CD4-positive, alpha-beta T cell treated with Interleukin-2 at 100 ng/mL for 4 hours (primary cell): ENCODE measurements around the gene CGREF1.

Experiments used
- DNase-seq: peaks from one replicate; pipeline ENCODE4 v3.0.0-alpha.2; 2020; ENCODE audit warnings: low spot score

CGREF1 gene

DNA sequence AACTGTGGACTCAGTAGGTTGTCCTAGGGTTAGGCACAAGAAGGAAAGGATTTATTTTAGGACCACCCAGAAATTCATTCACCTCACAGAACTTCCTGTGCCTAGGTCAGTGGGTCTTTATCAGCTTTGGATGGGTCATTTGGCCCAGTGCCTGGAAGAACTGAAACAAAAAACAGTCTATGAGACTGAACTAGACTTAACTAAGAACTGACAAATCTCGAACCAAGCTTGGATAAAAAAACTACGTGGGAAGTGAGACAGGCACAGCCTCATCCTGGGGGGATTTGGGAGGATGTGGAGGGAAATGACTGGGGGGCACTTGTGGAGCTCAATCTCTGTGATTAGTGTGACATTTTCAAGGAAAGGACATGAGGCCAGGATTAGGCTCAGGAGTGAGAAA, 45.1 kb downstream of the CGREF1 start:
- DNase-seq, result no peak

DNA sequence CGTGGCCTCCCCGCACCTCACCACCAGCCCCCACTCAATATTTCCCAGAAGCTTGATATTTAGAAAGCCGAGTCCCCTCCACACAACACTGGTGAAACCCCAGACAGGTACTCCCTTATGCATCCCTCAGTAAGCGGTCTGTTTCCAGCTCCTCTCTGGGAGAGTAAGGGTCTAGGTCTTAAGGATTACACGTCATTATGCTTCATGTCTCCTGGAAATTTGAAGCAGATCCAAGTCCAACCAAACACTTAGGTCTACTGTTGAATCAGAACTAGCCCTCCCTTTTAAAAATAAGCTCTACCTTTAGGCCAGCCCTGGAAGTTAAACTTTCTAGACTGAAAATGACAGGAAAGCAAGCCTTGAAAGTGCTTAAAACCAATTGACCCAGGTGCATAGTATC, 46.0 kb downstream of the CGREF1 start:
- DNase-seq, result no peak

DNA sequence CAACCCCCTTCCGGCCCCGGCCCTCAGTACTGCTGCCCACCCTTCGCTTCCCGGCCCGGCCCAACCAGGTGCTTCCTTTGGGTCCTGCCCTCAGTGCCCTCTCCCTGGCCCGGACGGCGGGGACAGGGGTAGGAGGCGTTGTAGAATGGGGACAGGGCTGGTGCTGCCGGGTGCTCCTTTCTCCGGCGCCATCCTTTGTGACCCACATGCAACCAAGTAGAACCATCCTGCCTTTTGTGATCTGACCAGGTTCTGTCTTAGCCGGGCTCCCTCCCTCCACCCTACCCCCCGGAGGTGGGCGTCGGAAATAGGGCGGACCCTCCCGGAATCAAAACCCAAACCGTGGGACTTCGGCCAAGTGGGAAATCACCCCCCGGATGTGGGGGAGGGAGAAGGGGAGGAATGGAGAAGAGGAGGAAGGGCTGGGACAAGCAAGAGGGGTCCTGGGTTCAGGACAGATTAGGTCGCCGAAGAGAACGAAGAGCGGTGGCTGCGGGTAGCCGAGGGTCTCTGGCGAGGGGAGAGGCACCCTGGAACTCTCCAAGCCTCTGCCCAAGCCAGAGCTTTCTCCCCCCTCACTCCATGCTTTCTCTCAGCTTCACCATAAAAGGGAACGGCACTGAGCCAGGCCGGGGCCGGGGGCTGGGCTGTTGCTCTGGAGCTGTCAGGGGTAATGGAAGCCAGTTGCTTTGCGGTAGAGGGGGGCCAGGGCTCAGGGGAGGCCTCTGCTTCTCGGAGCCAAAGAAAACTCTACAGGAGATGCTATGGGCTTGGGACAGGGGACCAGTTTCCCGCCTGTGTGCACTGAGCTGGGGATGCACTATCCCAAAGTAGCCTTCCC, 46.7 kb downstream of the CGREF1 start:
- peak; percentile 13 for DNase-seq

DNA sequence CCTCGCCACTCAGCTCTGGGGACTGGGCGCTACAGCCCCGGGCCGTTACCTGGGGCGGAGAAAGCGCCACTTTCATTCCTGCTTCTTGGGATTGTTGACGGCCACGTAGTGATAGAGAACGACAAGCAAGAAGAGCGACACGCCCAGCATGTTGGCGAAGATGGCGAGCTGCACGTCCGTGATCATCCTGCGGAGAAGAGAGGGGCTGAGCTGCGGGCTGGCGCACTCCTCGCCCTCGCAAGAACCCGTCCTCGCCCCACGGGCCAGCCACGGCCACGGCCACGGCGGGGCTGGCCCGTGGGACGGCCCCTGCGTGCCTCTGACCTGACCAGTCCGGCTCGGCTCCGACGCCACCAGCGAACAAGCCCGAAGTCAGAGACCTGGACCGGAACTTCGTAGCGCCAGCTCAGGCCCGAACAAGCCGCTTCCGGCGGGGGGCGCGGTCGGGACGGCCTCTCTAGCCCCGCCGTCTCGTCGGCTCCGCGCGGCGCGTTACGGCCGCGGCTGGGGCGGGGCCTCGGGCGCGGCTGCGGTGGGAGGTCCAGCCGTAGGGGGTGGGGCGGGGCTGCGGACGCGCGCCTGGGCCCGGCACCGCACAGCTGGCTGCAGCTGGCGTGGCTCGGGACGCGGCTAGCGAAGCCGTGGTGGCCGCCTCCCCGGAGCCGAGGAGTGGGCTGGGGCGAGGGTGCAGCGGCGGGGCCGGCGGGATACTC, 47.5 kb downstream of the CGREF1 start, which contains the start of gene OST4:
TSS of gene OST4 (minus strand) at position 378 of the 713 bp plus-strand sequence.
- peak; percentile 90 for DNase-seq

DNA sequence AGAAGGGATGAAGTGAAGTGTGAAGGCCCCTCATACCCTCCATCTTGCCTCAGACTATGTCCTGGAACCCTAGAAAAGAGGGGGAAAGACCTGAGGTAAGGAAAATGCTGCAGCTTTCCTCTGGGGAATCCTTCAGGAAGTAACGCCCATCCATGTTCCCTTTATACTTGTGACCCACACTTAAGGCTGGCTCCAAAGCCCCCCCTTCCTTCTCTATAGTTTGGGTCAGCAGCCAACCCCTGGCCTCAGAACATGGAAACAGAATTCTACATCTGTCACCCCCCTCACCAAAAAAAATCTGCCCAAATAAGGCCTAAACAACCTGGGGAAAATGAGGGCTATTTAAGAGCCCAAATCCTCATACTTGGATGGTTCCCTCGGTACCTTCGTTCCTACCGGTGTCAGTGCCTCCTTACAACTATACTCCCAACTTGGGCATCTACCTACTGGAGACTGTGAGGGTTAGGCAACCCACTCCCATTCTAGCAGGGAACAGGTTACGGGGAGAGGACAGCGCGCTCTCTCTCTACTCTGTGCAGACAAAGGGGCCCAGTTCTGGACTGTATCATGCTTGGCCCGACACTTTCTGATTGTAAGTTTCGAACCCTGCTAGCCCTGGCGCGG, 48.2 kb downstream of the CGREF1 start:
- no peak for DNase-seq

DNA sequence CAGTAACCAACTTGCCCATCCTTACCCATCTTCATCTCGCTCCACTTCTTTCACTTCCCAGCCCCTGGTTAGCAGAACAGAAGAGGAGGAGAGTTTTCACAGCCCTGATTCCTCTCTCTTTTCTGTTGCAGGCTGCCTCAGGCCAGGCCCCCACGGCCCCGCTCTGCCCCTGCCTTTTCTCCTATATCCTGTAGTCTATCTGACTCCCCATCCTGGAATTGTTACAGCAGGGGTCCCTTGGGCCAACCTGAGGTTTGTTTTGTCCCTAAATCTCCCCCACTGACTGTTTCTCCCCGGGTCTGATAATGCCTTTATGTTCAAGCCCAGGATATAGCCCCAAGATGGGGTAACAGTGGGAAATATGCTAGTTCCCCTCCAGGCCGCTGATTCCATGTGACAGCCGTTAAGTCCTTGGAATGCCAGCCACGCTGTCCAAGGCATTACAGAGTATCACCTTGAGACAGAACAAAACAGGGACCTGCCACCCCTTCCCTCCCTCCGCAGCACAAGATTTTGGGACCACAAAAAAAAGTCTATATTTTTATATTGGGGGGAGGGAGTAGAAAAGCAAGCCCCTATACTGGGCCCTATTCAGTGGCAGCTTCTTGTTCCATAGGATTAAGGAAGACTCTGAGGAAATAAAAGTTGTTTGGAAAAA, 48.8 kb downstream of the CGREF1 start:
- DNase-seq, result no peak

DNA sequence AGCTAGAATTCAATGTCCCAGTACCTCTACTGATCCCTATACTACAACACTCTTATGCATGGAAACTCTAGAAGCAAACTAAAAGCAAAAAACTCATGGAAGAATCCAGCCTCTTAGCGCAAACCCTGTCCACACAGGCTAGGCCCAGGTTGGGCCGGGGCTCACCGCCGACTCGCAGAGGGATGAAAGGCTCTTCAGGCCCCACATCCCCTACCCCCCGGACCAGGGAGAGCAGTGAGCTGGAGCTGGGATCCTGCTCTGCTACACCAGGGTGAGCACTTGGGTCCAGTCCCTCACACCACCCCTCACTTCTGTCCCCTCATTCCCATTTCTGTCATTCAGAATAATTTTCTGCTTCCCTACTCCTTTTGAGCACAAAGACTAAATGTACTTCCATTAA, 49.5 kb downstream of the CGREF1 start:
- DNase-seq, result no peak

DNA sequence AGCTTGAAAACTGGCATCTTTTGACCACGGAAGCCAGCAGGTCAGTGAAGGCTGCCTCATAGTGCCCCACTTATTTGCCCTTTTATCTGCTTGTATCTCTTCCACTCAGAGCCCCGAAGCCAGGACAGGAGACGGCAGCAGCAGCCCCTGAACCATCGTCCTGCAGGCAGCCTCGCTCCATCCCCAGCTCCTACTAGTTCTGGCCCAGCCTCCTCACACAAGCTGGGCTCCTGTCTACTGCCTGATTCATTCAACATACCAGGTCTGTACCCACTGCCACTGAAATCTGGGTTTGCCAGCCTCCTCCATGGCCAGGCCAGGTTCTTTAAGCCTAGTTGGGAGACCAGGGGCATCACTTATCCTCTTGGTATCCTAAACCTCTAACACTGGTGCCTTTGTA, 51.5 kb downstream of the CGREF1 start:
- no peak for DNase-seq

DNA sequence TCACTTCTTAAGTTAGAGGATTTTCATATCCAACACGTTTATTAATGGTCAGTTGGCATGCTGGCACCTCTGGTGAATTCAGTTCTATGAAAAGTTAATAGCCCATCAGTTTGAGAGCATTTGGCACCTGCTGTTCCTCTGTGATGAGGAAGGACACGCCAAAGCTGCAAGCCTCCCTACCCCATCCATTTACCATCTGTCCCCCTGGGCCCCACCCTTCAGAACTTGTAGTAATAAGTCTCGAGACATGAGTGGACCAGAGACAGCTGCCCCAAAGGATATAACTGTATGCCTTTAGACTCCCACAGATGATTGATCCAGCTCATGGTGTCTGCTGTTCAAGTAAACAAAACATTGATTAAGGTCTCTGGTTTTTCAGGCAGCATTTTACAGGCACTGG, 53.8 kb downstream of the CGREF1 start:
- DNase-seq, result no peak

DNA sequence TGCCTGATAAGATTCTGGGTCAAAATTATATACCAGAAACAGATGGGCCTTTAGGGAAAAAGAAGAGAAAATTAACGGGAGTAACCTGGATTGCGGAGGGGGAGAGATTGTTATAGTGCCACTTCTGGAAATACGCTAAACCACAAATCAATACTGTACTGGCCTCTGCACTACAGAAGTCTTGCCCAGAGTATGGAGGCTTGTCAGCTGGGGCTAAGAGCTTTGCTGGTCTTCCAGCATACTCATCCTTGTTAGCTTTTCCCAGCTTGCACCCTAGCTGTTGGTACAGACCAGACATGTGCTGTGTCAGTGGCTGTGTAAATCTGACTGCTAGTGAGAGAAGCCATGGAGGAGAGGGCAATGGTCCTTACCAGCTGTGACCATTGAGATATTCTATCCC, 58.6 kb downstream of the CGREF1 start:
- no peak for DNase-seq

DNA sequence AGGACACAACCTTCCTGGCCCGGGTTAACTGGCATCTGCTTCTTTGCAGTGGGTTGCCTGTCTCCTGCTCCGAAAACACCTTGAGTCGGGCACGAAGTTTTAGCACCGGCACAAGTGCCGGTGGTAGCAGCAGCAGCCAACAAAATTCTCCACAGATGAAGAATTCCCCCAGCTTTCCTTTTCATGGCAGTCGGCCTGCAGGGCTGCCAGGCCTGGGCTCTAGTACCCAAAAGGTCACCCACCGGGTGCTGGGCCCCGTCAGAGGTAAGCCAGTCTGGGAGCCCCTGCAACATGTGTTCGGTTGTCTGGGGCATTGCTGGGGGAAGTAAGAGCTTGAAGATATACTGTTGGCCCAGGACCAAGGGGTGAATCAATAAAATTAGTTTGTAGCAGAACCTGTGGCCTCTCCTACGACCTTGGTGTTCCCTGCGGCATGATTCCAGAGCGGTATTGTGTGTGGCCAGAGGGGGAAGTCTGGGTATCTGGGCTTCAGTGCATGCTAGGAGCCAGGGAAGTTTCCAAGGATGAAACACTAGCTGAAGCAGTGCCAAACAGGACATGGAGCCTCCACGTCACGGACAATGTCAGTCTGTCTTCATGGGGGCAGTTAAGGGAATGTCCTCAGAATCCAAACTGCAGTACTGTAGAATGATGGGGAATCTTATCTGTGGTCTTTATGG, 59.6 kb downstream of the CGREF1 start:
- no peak for DNase-seq

DNA sequence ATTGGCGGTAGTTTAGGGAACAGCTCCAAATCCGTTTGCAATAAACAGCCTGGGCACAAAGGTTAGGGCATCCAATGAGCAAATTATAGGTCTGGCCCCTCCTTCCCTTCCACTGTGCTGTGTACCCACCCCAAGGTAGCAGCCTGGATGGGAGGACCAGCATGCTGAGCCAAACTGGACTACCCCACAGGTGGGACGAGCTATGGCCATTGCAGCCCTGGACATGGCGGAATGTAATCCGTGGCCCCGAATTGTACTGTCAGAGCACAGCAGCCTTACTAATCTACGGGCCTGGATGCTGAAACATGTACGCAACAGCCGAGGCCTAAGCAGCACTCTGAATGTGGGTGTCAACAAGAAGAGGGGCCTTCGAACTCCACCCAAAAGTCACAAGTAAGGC, 60.7 kb downstream of the CGREF1 start:
- no peak for DNase-seq

DNA sequence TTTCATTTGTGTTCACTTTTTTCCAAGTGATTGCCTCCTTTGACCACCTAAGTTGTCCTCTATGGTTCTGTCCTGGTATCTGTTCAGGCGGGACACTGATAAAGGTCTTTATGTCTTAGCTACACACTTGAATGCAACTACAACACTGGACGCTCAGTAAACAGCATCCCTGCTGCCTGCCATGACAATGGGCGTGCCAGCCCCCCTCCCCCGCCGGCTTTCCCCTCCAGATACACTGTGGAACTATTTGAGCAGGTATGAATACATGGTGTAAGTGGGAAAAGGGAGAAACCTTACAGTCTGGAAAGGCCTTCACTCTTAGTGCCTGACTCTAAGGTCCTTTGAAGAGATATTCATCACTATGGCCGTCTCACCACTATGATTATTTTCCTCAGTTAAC, 61.7 kb downstream of the CGREF1 start:
- DNase-seq, result no peak

DNA sequence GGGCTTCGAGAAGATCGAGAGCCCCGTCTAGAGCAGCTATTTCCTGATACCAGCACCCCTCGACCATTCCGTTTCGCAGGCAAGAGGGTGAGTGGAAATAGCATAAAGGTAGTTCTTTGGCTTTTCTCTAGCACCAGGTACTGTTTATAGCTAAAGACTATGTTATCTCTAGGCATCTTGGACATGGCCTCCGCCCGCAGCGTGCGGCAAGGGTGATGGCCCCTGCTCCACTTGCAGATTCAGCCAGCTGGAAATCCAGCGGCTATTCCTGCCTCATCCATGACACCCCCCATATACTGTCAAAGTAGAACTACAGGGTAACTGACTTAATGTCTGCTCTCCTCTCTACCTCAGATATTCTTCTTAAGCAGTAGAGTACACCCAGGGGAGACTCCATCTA, 64.2 kb downstream of the CGREF1 start:
- no peak for DNase-seq

DNA sequence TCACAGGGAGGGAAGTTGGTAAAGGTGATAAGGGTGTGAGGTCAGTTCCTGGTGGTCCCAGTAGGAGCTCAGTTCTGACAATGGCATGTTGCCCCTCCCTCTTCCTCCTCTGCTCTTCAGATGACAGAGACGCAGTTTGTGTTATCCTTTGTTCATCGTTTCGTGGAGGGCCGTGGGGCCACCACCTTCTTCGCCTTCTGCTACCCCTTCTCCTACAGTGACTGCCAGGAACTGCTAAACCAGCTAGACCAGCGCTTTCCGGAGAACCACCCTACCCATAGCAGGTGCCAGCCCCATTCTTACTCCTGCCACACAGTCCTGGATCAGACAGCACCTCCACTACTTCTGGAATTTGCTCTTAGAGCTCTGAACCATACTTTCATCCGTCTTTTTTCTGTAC, 65.2 kb downstream of the CGREF1 start:
- no peak for DNase-seq

DNA sequence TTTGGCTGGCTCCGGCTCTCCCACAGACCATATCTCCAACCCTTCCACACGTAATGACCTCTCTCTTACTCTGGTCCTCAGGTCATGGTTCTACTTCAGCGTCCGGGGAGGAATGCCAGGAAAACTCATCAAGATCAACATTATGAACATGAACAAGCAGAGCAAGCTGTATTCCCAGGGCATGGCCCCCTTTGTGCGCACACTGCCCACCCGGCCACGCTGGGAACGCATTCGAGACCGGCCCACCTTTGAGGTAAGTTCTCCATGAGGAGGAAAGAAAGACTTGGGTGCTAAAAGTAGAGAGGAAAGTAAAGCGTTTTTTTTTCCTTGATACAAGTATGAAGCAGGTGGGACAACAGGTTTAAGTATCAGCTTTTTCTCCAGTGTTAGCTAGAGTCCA, 65.6 kb downstream of the CGREF1 start:
- DNase-seq, result no peak

DNA sequence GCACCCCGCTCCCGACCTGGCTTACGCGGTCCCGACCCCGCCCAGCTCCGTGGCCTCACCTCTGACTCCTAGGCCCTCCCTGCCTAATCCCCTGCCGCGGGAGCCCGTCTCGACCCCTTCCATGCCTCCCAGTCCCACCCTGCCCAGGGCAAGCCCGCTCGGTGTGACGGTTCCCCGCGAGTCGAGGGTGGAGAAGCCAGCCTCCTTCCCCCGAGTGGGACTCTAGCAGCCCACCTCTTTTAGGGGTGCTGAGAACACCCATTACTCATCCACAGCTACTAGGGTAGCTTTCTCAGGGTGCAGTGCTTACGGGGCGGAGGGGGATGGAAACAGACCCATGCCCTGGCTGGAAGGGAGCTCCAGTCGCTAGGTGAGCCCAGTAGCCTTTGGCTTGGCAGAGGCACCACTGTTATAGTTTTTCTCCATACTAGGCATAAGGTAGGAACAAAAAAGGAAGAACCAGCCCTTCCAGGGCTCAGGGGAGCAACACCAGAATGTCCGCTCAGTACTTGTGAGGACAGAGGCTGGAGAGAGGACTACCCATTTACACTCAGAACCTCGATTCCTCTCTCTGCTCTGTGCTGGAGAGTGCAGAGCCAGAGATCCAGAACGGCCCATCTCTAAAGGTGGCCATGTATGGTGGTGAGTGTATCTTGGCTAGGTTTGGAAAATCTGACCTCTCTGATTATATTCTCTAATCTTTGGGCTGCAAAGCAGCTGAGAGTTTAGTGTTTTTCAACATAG, 66.9 kb downstream of the CGREF1 start:
- DNase-seq, result peak; percentile 43

DNA sequence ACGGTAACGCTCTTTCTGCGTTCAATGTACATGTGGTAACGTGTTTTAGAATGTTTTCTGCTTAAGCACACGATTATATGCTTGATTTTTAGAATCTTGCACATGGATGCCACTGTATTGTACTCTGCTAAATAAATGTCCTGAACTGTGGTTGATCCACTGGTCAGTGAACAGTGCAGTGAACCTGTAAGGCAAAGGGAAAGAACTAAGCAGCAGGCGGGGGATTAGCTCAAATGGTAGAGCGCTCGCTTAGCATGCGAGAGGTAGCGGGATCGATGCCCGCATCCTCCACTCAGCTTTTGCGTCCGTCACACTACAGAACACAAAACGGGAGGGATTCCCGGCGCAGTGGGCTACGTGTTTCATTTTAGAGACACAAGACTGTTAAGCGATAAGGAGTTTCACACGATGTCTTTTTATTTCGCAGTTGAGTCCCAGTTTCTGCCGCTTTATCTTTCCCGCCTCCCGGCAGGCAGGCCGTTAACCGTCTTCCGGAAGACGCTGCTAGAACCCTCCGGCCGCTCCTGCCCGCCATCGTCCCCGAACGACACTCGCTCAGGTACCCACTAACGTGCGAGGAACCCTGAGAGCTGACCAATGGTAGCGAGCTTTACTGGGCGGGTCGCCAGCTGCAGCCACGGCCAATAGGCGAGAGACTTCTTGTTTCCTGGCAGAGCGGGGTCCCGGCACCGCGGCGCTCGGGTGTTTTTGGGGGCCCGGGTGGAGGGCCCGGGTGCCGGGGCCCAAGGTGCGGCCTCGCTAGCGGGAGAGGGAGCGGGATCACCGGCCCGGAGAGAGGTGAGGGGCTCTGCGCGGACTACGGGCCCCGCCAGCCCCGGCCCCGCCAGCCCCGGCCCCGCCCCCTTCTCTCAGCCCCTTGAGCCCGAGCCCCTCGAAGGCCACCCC, 67.7 kb downstream of the CGREF1 start, which contains the start of gene AGBL5:
TSS of gene AGBL5 (plus strand) at position 673 of the 906 bp plus-strand sequence. CDS start 1,291 bp downstream, outside the sequence.
- peak; percentile 98 for DNase-seq
